IMR-90 (cell line): ENCODE results near the gene HECW1. TPM values are rescaled to one million over a fixed set of nuclear protein-coding genes. Genes with fewer than 3 reads are reported as not detected.

Experiments used
- ATAC-seq: fragments of 200-7000 bp; cut with Tn5 transposase; 2 replicates; pipeline ENCODE4 v1.9.1; 2020; ENCODE audit warnings: low read depth, mild to moderate bottlenecking, moderate library complexity
- BruUV-seq: library from RNA; stranded (reverse); fragments of 400-500 nt; replicated peaks from 2 replicates; lab custom pipeline; 2021; lab: Mats Ljungman, UMichigan
- CTCF ChIA-PET: fragments of 300-600 bp; formaldehyde crosslinking; extraction: SDS; loops from one replicate; lab custom pipeline; 2021; ENCODE audit warnings: antibody characterized with exemption; lab: Yijun Ruan, JAX
- POLR2A ChIA-PET: fragments of 300-600 bp; sonication (Branson Sonifier 250); formaldehyde crosslinking; loops from one replicate; lab custom pipeline; 2022; ENCODE audit warnings: antibody characterized with exemption; ENCODE audit not compliant: unreplicated experiment; lab: Charles Lee
- DNase-seq: peaks from one replicate; pipeline ENCODE4 v3.0.0; 2013
- H2AFZ ChIP-seq: replicated peaks from 2 replicates; pipeline ENCODE3; 2013; ENCODE audit warnings: low read length, mild to moderate bottlenecking; ENCODE audit not compliant: poor library complexity
- H2AK5ac ChIP-seq: 2 replicates; pipeline ENCODE4 v1.6.1; 2013; ENCODE audit warnings: low read depth, low read length, inconsistent platforms
- H2AK9ac ChIP-seq: replicated peaks from 2 replicates; pipeline ENCODE3; 2013; ENCODE audit warnings: mild to moderate bottlenecking, low read depth, low read length, moderate library complexity; ENCODE audit not compliant: poor library complexity
- H2BK120ac ChIP-seq: 2 replicates; pipeline ENCODE4 v1.6.1; 2013; ENCODE audit warnings: low read depth, low read length, inconsistent platforms
- H2BK15ac ChIP-seq: 3 replicates; pipeline ENCODE4 v1.6.1; 2013; ENCODE audit warnings: low read depth, low read length, inconsistent platforms
- H2BK20ac ChIP-seq: 2 replicates; pipeline ENCODE4 v1.6.1; 2013; ENCODE audit warnings: low read depth, mild to moderate bottlenecking, inconsistent platforms, low read length, moderate library complexity
- H2BK5ac ChIP-seq: 2 replicates; pipeline ENCODE4 v1.6.1; 2013; ENCODE audit warnings: mild to moderate bottlenecking, low read depth, low read length, inconsistent platforms; ENCODE audit not compliant: poor library complexity, severe bottlenecking
- H3K14ac ChIP-seq: replicated peaks from 2 replicates; pipeline ENCODE4 v1.6.1; 2013; ENCODE audit warnings: low read depth, low read length, inconsistent platforms
- H3K18ac ChIP-seq: 2 replicates; pipeline ENCODE4 v1.6.1; 2013; ENCODE audit warnings: low read depth, low read length, control low read depth
- H3K23ac ChIP-seq: 2 replicates; pipeline ENCODE4 v1.6.1; 2013; ENCODE audit warnings: low read depth, low read length, inconsistent platforms
- H3K27ac ChIP-seq: 2 replicates; pipeline ENCODE4 v1.5.1; 2013; ENCODE audit warnings: mild to moderate bottlenecking, control low read depth, low read length; ENCODE audit not compliant: insufficient read depth
- H3K27me3 ChIP-seq: 2 replicates; pipeline ENCODE4 v1.6.1; 2013; ENCODE audit warnings: low read length; ENCODE audit not compliant: control insufficient read depth, insufficient read depth
- H3K36me3 ChIP-seq: 2 replicates; pipeline ENCODE4 v1.6.1; 2013; ENCODE audit warnings: low read length, mixed read lengths; ENCODE audit not compliant: control insufficient read depth, insufficient read depth
- H3K4ac ChIP-seq: 2 replicates; pipeline ENCODE4 v1.6.1; 2013; ENCODE audit warnings: low read depth, low read length, inconsistent platforms
- H3K4me1 ChIP-seq: 2 replicates; pipeline ENCODE4 v1.6.1; 2013; ENCODE audit warnings: low read length, mixed read lengths; ENCODE audit not compliant: control insufficient read depth, insufficient read depth
- H3K4me2 ChIP-seq: 2 replicates; pipeline ENCODE4 v1.6.1; 2013; ENCODE audit warnings: low read depth, mild to moderate bottlenecking, control low read depth, low read length, moderate library complexity
- H3K4me3 ChIP-seq: 2 replicates; pipeline ENCODE4 v1.5.1; 2013; ENCODE audit warnings: low read depth, mild to moderate bottlenecking, control low read depth, low read length, moderate library complexity; ENCODE audit not compliant: insufficient read depth
- H3K56ac ChIP-seq: 2 replicates; pipeline ENCODE4 v1.6.1; 2013; ENCODE audit warnings: low read length, inconsistent platforms; ENCODE audit not compliant: insufficient read depth; ENCODE audit errors: extremely low read depth
- H3K79me1 ChIP-seq, 2 experiments: 2 replicates each; pipeline ENCODE4 v1.6.1; 2013; ENCODE audit warnings: low read length in 2 of 2, inconsistent platforms in 1 of 2, low read depth in 1 of 2
- H3K9ac ChIP-seq: 2 replicates; pipeline ENCODE4 v1.6.1; 2013; ENCODE audit warnings: low read depth, low read length, control low read depth
- H3K9me1 ChIP-seq: 2 replicates; pipeline ENCODE4 v1.6.1; 2013; ENCODE audit warnings: low read length, inconsistent platforms; ENCODE audit not compliant: insufficient read depth
- H3K9me3 ChIP-seq: 2 replicates; pipeline ENCODE4 v1.6.1; 2013; ENCODE audit warnings: low read length; ENCODE audit not compliant: control insufficient read depth, insufficient read depth
- H4K20me1 ChIP-seq: 2 replicates; pipeline ENCODE4 v1.6.1; 2013; ENCODE audit warnings: low read length, inconsistent platforms; ENCODE audit not compliant: insufficient read depth
- H4K5ac ChIP-seq: 2 replicates; pipeline ENCODE4 v1.6.1; 2013; ENCODE audit warnings: mild to moderate bottlenecking, low read depth, low read length, control low read depth
- H4K8ac ChIP-seq, 2 experiments: 2 replicates each; pipeline ENCODE4 v1.6.1; 2013; ENCODE audit warnings: low read depth in 2 of 2, low read length in 2 of 2, control low read depth in 1 of 2, inconsistent platforms in 1 of 2
- H4K91ac ChIP-seq: 2 replicates; pipeline ENCODE4 v1.6.1; 2013; ENCODE audit warnings: low read depth, low read length, inconsistent platforms; ENCODE audit not compliant: insufficient read depth
- BHLHE40 ChIP-seq: fragments of 150-350 bp; IDR thresholded peaks from 2 replicates; pipeline ENCODE4 v1.6.1; 2016; ENCODE audit warnings: mild to moderate bottlenecking, low read depth, low read length
- CEBPB ChIP-seq: IDR thresholded peaks from 2 replicates; pipeline ENCODE4 v1.6.1; 2012; ENCODE audit warnings: low read depth, low read length, improper control_type of control experiment
- CHD1 ChIP-seq: IDR thresholded peaks from 2 replicates; pipeline ENCODE4 v1.6.1; 2012; ENCODE audit warnings: low read depth, low read length, improper control_type of control experiment
- FOS ChIP-seq: fragments of 150-350 bp; IDR thresholded peaks from 2 replicates; pipeline ENCODE4 v1.6.1; 2016; ENCODE audit warnings: low read depth, low read length
- MAFK ChIP-seq: IDR thresholded peaks from 2 replicates; pipeline ENCODE4 v1.6.1; 2012; ENCODE audit warnings: low read depth, low read length, improper control_type of control experiment
- MAZ ChIP-seq: IDR thresholded peaks from 2 replicates; pipeline ENCODE4 v1.6.1; 2012; ENCODE audit warnings: low read depth, mild to moderate bottlenecking, low read length, improper control_type of control experiment, moderate library complexity, borderline replicate concordance
- MXI1 ChIP-seq: IDR thresholded peaks from 2 replicates; pipeline ENCODE4 v1.6.1; 2012; ENCODE audit warnings: low read depth, mild to moderate bottlenecking, low read length, moderate library complexity, borderline replicate concordance
- NFE2L2 ChIP-seq: fragments of 150-350 bp; IDR thresholded peaks from 2 replicates; pipeline ENCODE4 v1.6.1; 2016; ENCODE audit warnings: low read depth, mild to moderate bottlenecking, low read length
- POLR2A ChIP-seq: IDR thresholded peaks from 2 replicates; pipeline ENCODE4 v1.6.1; 2012; ENCODE audit warnings: mild to moderate bottlenecking, low read depth, low read length
- RAD21 ChIP-seq: IDR thresholded peaks from 2 replicates; pipeline ENCODE4 v1.6.1; 2012; ENCODE audit warnings: low read length, improper control_type of control experiment
- RCOR1 ChIP-seq: IDR thresholded peaks from 2 replicates; pipeline ENCODE4 v1.6.1; 2012; ENCODE audit warnings: mild to moderate bottlenecking, low read length, improper control_type of control experiment; ENCODE audit not compliant: insufficient replicate concordance
- RFX5 ChIP-seq: IDR thresholded peaks from 2 replicates; pipeline ENCODE4 v1.8.0; 2012; ENCODE audit warnings: low read depth, mild to moderate bottlenecking, low read length, moderate library complexity
- SMC3 ChIP-seq: fragments of 150-350 bp; IDR thresholded peaks from 2 replicates; pipeline ENCODE4 v1.6.1; 2016; ENCODE audit warnings: low read depth, mild to moderate bottlenecking, antibody characterized with exemption, low read length, moderate library complexity
- WGBS, 2 experiments: methylation state at CpG; one replicate each; pipeline versions ENCODE4 v1.1.5 to v1.1.7; 2013; ENCODE audit warnings: missing lambda C conversion rate in 2 of 2; ENCODE audit not compliant: insufficient read length in 1 of 2; ENCODE audit errors: extremely low coverage in 2 of 2; 5-methylcytosine and 5-hydroxymethylcytosine counted together
- dilution Hi-C: fragments of 300-500 bp; cut with HindIII; formaldehyde crosslinking; loops from one replicate; pipeline ENCODE4 v1.14.3; 2018; ENCODE audit warnings: low sequenced_read_pairs; ENCODE audit not compliant: unreplicated experiment
- in situ Hi-C: fragments of 300-500 bp; cut with MboI; formaldehyde crosslinking; loops from 3 replicates; pipeline ENCODE4 v1.14.3; 2019; ENCODE audit warnings: low sequenced_read_pairs, inconsistent platforms, mixed read lengths
- intact Hi-C: fragments of 100-400 bp; cut with micrococcal nuclease; formaldehyde crosslinking; loops from 2 replicates; pipeline ENCODE4 v1.10.0; 2022
- polyA plus RNA-seq, 3 experiments: library from polyadenylated mRNA; depleted of rRNA; stranded (reverse); fragments of >200 nt; gene quantifications; 2 replicates each; pipeline ENCODE4 v1.2.3, GENCODE V29; 2012; ENCODE audit warnings: low replicate concordance in 1 of 3
- total RNA-seq: library from RNA; depleted of rRNA; stranded (reverse); fragments of >200 nt; gene quantifications from 2 replicates; pipeline ENCODE4 v1.2.3, GENCODE V29; 2012
- TF ChIP-seq, protein P1 (sequence below): conservative IDR thresholded peaks from 2 replicates; pipeline ENCODE4 v1.5.1; 2012; ENCODE audit warnings: mild to moderate bottlenecking, low read depth, low read length, improper control_type of control experiment
- TF ChIP-seq, protein P2 (sequence below): fragments of 150-350 bp; IDR thresholded peaks from 2 replicates; pipeline ENCODE4 v1.6.1; 2016; ENCODE audit warnings: low read depth, mild to moderate bottlenecking, low read length, moderate library complexity, borderline replicate concordance
- TF ChIP-seq, protein P3 (sequence below): fragments of 150-350 bp; IDR thresholded peaks from 2 replicates; pipeline ENCODE4 v1.6.1; 2017; ENCODE audit warnings: mild to moderate bottlenecking, antibody characterized with exemption, low read length, low read depth

The HECW1 gene
- total and polyA plus RNA-seq, 2 of the 4 experiments (the other 2 are of a cell fraction), result 0.56 to 1.3 TPM

DNA sequence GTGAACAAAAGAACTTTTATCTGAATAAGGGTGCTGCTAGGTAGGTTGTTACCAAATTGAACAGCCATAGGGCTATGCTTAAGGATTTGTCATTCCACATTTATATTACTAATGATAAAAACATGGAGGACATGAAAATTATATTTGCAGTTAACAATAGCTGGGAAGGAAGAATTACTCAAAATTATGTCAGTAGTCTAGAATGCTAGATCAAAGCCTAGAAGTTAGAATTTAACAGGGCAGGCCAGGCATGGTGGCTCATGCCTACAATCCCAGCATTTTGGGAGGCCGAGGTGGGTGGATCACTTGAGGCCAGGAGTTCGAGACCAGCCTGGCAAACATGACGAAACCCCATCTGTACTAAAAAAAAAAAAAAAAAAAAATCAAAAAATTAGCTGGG is 479.9 kb downstream of the HECW1 start:
- H2AK9ac ChIP-seq, result no peak overlapping the region
- no peak for TF ChIP-seq CEBPB
- no peak for TF ChIP-seq RFX5
- TF ChIP-seq POLR2A, result no peak
- no peak for TF ChIP-seq BHLHE40
- TF ChIP-seq RAD21, result no peak
- TF ChIP-seq, protein P1, sequence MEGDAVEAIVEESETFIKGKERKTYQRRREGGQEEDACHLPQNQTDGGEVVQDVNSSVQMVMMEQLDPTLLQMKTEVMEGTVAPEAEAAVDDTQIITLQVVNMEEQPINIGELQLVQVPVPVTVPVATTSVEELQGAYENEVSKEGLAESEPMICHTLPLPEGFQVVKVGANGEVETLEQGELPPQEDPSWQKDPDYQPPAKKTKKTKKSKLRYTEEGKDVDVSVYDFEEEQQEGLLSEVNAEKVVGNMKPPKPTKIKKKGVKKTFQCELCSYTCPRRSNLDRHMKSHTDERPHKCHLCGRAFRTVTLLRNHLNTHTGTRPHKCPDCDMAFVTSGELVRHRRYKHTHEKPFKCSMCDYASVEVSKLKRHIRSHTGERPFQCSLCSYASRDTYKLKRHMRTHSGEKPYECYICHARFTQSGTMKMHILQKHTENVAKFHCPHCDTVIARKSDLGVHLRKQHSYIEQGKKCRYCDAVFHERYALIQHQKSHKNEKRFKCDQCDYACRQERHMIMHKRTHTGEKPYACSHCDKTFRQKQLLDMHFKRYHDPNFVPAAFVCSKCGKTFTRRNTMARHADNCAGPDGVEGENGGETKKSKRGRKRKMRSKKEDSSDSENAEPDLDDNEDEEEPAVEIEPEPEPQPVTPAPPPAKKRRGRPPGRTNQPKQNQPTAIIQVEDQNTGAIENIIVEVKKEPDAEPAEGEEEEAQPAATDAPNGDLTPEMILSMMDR, result no peak
- TF ChIP-seq MAFK, result no peak
- TF ChIP-seq MAZ, result no peak
- TF ChIP-seq, protein P2, sequence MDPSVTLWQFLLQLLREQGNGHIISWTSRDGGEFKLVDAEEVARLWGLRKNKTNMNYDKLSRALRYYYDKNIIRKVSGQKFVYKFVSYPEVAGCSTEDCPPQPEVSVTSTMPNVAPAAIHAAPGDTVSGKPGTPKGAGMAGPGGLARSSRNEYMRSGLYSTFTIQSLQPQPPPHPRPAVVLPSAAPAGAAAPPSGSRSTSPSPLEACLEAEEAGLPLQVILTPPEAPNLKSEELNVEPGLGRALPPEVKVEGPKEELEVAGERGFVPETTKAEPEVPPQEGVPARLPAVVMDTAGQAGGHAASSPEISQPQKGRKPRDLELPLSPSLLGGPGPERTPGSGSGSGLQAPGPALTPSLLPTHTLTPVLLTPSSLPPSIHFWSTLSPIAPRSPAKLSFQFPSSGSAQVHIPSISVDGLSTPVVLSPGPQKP, result no peak
- no peak for TF ChIP-seq CHD1
- TF ChIP-seq, protein P3, sequence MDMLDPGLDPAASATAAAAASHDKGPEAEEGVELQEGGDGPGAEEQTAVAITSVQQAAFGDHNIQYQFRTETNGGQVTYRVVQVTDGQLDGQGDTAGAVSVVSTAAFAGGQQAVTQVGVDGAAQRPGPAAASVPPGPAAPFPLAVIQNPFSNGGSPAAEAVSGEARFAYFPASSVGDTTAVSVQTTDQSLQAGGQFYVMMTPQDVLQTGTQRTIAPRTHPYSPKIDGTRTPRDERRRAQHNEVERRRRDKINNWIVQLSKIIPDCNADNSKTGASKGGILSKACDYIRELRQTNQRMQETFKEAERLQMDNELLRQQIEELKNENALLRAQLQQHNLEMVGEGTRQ, result no peak
- TF ChIP-seq MXI1, result no peak
- no peak for TF ChIP-seq RCOR1
- TF ChIP-seq SMC3, result no peak
- TF ChIP-seq FOS, result no peak
- TF ChIP-seq NFE2L2, result no peak
- H3K4me2 ChIP-seq, result no peak overlapping the region
- H3K4me3 ChIP-seq, result no peak overlapping the region
- peaks cover 85% of the 10 kb centered on the region for H4K20me1 ChIP-seq
- BruUV-seq, result no TSS peak
- H3K36me3 ChIP-seq, result peaks cover 6% of the 10 kb centered on the region
- ATAC-seq, result no peak
- no peak overlapping the region for H2BK120ac ChIP-seq
- H4K8ac ChIP-seq, result no peak overlapping the region
- H3K9me1 ChIP-seq, result peaks cover 20% of the 10 kb centered on the region
- H2BK15ac ChIP-seq, result no peak overlapping the region
- POLR2A ChIA-PET, result interaction anchor here (0.7 kb wide), 1 partner anchor 11 kb away, joined by 9 read pairs; no protein-coding TSS in a partner anchor
- in situ Hi-C loops, result no loop called here
- no peak overlapping the region for H3K18ac ChIP-seq
- dilution Hi-C loops, result no loop called here
- no peak for DNase-seq
- no peak overlapping the region for H2AFZ ChIP-seq
- WGBS, 2 experiments, result no CpG with 5 or more reads among the region's 3 CpGs
- H3K27ac ChIP-seq, result no peak overlapping the region
- H3K4me1 ChIP-seq, result peaks cover 12% of the 10 kb centered on the region
- no peaks in the 10 kb centered on the region for H3K9me3 ChIP-seq
- no peaks in the 10 kb centered on the region for H3K27me3 ChIP-seq
- no peak overlapping the region for H3K4ac ChIP-seq
- intact Hi-C loops, result no loop called here
- no peak overlapping the region for H2AK5ac ChIP-seq
- no peak overlapping the region for H3K56ac ChIP-seq
- H3K9ac ChIP-seq, result no peak overlapping the region
- no peak overlapping the region for H4K91ac ChIP-seq
- no peak overlapping the region for H3K14ac ChIP-seq
- H2BK20ac ChIP-seq, result no peak overlapping the region
- H3K23ac ChIP-seq, result no peak overlapping the region
- CTCF ChIA-PET, result interaction anchor here (1.2 kb wide), 1 partner anchor 9 kb away, joined by 10 read pairs; the partner anchor contains the start of gene STK17A
- H3K79me1 ChIP-seq, result peaks cover 1 to 57% of the 10 kb centered on the region in 2 experiments; a peak in 2 of 4 replicates
- H2BK5ac ChIP-seq, result peak overlapping the region; percentile 51
- no peak overlapping the region for H4K5ac ChIP-seq
